Measurements from ENCODE around the gene SLC2A8.

Gene SLC2A8

GRCh38 chr9:127390248-127390545, 6.8 kb upstream of the SLC2A8 start:
- H3K4me3 ChIP-seq (ENCODE audit: low read depth, low read length): no peak overlapping the region
- no peak for TF ChIP-seq CTCF (IDR thresholded peaks at IDR 0.05; ENCODE audit: insufficient read depth, low read length, missing control alignments)
- DNase-seq (ENCODE audit: low read depth, low spot score): no peak
- ChIA-PET POLR2A (no interaction called here), CTCF (interaction anchor here (1.1 kb wide), 1 partner anchor 9 kb away, joined by 3 read pairs; no protein-coding TSS in a partner anchor)

- TF ChIP-seq CTCF (IDR thresholded peaks at IDR 0.05; ENCODE audit: insufficient read depth, low read length, missing control alignments): no peak
- H3K4me3 ChIP-seq (ENCODE audit: low read depth, low read length): no peak overlapping the region
- POLR2A ChIA-PET: no interaction called here
These were observed 6.4 kb upstream of the SLC2A8 start for GRCh38 chr9:127390563-127390962.

GRCh38 chr9:127392166-127392565, 4.8 kb upstream of the SLC2A8 start:
- no peak for DNase-seq (ENCODE audit: low read depth, low spot score)
- ChIA-PET CTCF (interaction anchor here (0.8 to 2.0 kb wide), 3 partner anchors 12 to 182 kb away, joined by 3 to 6 read pairs (median 4); no protein-coding TSS in a partner anchor), POLR2A (no interaction called here)
- TF ChIP-seq CTCF (IDR thresholded peaks at IDR 0.05; ENCODE audit: insufficient read depth, low read length, missing control alignments): no peak
- no peak overlapping the region for H3K4me3 ChIP-seq (ENCODE audit: low read depth, low read length)

More at GRCh38 chr9:127390563-127390962, 6.4 kb upstream of the SLC2A8 start:
- CTCF ChIA-PET: no interaction called here
- no peak for DNase-seq (ENCODE audit: low read depth, low spot score)

GRCh38 chr9:127392976-127393375, 4.0 kb upstream of the SLC2A8 start:
- no peak for DNase-seq (ENCODE audit: low read depth, low spot score)
- no peak overlapping the region for H3K4me3 ChIP-seq (ENCODE audit: low read depth, low read length)
- ChIA-PET CTCF (interaction anchor here (0.8 to 2.0 kb wide), 4 partner anchors 12 to 183 kb away, joined by 3 to 6 read pairs (median 4); no protein-coding TSS in a partner anchor), POLR2A (no interaction called here)
- TF ChIP-seq CTCF (IDR thresholded peaks at IDR 0.05; ENCODE audit: insufficient read depth, low read length, missing control alignments): no peak

- ChIA-PET CTCF (interaction anchor here (1.1 to 2.0 kb wide), 3 partner anchors 45 to 183 kb away, joined by 3 to 6 read pairs (median 3); no protein-coding TSS in a partner anchor), POLR2A (interaction anchor here (0.7 kb wide), 1 partner anchor 131 kb away, joined by 3 read pairs; no protein-coding TSS in a partner anchor)
- H3K4me3 ChIP-seq (ENCODE audit: low read depth, low read length): no peak overlapping the region
- no peak for DNase-seq (ENCODE audit: low read depth, low spot score)
- no peak for TF ChIP-seq CTCF (IDR thresholded peaks at IDR 0.05; ENCODE audit: insufficient read depth, low read length, missing control alignments)
These were observed 3.3 kb upstream of the SLC2A8 start for GRCh38 chr9:127393645-127394044.

GRCh38 chr9:127395497-127396252, 1.3 kb upstream of the SLC2A8 start:
- ChIA-PET POLR2A (interaction anchor here (1.4 kb wide), 1 partner anchor 56 kb away, joined by 5 read pairs; the partner anchor contains the start of genes LRSAM1 and RPL12), CTCF (interaction anchor here (1.1 to 1.7 kb wide), 2 partner anchors 23 to 181 kb away, joined by 4 read pairs; no protein-coding TSS in a partner anchor)
- no peak overlapping the region for H3K4me3 ChIP-seq (ENCODE audit: low read depth, low read length)
- no peak for TF ChIP-seq CTCF (IDR thresholded peaks at IDR 0.05; ENCODE audit: insufficient read depth, low read length, missing control alignments)
- no peak for DNase-seq (ENCODE audit: low read depth, low spot score)
